Thyroid gland (tissue), 4 donors: ENCODE measurements around the gene SLC8B1.

Experiments
- POLR2A ChIP-seq, 2 donors: fragments of 450-650 bp; IDR thresholded peaks; one replicate each; pipeline ENCODE4 v1.6.1; 2017; ENCODE audit warnings: antibody characterized with exemption in 2 of 2, mild to moderate bottlenecking in 2 of 2, moderate library complexity in 1 of 2
- TF ChIP-seq, protein P1 (sequence below), 6 experiments: fragments of 200-600 bp in 3 of 6; fragments of 450-650 bp in 3 of 6; sonication (generic) in 3 of 6; IDR thresholded peaks; one replicate each; pipeline ENCODE4 v1.5.1; 2016 to 2019; ENCODE audit warnings: antibody characterized with exemption in 6 of 6, mild to moderate bottlenecking in 2 of 6, inconsistent platforms in 1 of 6, moderate library complexity in 1 of 6

DNA sequence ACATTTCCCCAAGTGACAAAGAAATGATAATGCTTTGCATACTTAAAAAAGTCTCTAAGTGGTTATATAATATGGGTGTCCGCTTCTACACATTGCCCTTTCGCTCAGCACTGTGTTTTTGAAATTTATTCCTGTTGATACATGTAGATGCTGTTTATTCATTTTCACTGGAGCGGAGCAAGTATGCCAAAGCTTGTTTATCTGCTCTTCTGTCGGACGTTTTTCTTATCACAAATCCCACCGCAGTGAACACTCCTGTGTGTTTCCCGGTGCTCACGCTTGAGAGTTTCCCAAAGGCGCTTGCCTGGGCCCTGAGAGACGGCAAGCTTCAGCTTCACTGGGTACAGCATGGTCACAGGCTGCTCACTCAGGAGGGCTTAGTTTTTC lies 63.5 kb downstream of the SLC8B1 start:
- TF ChIP-seq, protein P1, sequence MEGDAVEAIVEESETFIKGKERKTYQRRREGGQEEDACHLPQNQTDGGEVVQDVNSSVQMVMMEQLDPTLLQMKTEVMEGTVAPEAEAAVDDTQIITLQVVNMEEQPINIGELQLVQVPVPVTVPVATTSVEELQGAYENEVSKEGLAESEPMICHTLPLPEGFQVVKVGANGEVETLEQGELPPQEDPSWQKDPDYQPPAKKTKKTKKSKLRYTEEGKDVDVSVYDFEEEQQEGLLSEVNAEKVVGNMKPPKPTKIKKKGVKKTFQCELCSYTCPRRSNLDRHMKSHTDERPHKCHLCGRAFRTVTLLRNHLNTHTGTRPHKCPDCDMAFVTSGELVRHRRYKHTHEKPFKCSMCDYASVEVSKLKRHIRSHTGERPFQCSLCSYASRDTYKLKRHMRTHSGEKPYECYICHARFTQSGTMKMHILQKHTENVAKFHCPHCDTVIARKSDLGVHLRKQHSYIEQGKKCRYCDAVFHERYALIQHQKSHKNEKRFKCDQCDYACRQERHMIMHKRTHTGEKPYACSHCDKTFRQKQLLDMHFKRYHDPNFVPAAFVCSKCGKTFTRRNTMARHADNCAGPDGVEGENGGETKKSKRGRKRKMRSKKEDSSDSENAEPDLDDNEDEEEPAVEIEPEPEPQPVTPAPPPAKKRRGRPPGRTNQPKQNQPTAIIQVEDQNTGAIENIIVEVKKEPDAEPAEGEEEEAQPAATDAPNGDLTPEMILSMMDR (IDR thresholded peaks at IDR 0.05): no peak
- TF ChIP-seq POLR2A (IDR thresholded peaks at IDR 0.05): no peak
